Large intestine (tissue), 3 donors: Measurements from ENCODE around the gene ESPNL. TPM values are rescaled to one million over a fixed set of nuclear protein-coding genes. Genes with fewer than 3 reads are reported as not detected.

Experiments used
- DNase-seq, 2 donors: peaks; one replicate each; pipeline versions ENCODE4 v3.0.0 to v3.0.0-alpha.2; 2013
- H3K27ac ChIP-seq: one replicate; pipeline ENCODE4 v1.5.1; 2013; ENCODE audit warnings: low read length
- H3K27me3 ChIP-seq: 2 replicates; pipeline ENCODE4 v1.6.1; 2013; ENCODE audit warnings: low read length; ENCODE audit not compliant: control insufficient read depth, insufficient read depth
- H3K36me3 ChIP-seq: 2 replicates; pipeline ENCODE4 v1.6.1; 2013; ENCODE audit warnings: low read length; ENCODE audit not compliant: control insufficient read depth, insufficient read depth
- H3K4me1 ChIP-seq: one replicate; pipeline ENCODE4 v1.6.1; 2013; ENCODE audit warnings: low read length; ENCODE audit not compliant: control insufficient read depth, insufficient read depth
- H3K4me3 ChIP-seq: one replicate; pipeline ENCODE4 v1.5.1; 2013; ENCODE audit warnings: low read length
- H3K9me3 ChIP-seq: one replicate; pipeline ENCODE4 v1.6.1; 2013; ENCODE audit warnings: mild to moderate bottlenecking, low read depth, low read length, moderate library complexity; ENCODE audit not compliant: control insufficient read depth
- WGBS: methylation state at CpG from one replicate; pipeline ENCODE4 v1.1.5; 2013; ENCODE audit warnings: low lambda C conversion rate; ENCODE audit not compliant: insufficient coverage; 5-methylcytosine and 5-hydroxymethylcytosine counted together
- polyA plus RNA-seq: library from polyadenylated mRNA; unstranded; fragments of 120-200 nt; gene quantifications from one replicate; pipeline ENCODE4 v1.2.1, GENCODE V29; 2013

Gene ESPNL
- polyA plus RNA-seq, 1 donor: 1.5 TPM

GRCh38 chr2:238130696-238131628 is 30.8 kb downstream of the ESPNL start:
- H3K27me3 ChIP-seq: no peaks in the 10 kb centered on the region
- H3K9me3 ChIP-seq: peaks cover 7% of the 10 kb centered on the region
- no peaks in the 10 kb centered on the region for H3K36me3 ChIP-seq
- peaks cover 3% of the 10 kb centered on the region for H3K4me1 ChIP-seq
- H3K4me3 ChIP-seq: no peak overlapping the region
- no peak overlapping the region for H3K27ac ChIP-seq
- no CpG with 5 or more reads among the region's 68 CpGs for WGBS
- DNase-seq: no peak

GRCh38 chr2:238131761-238132462 is 31.8 kb downstream of the ESPNL start:
- WGBS: no CpG with 5 or more reads among the region's 14 CpGs
- Histone ChIP-seq H3K4me1 (peaks cover 3% of the 10 kb centered on the region), H3K36me3 (no peaks in the 10 kb centered on the region), H3K27ac (no peak overlapping the region), H3K4me3 (no peak overlapping the region), H3K9me3 (no peaks in the 10 kb centered on the region), H3K27me3 (no peaks in the 10 kb centered on the region)
- no peak for DNase-seq

- Histone ChIP-seq H3K4me3 (no peak overlapping the region), H3K27ac (no peak overlapping the region), H3K36me3 (no peaks in the 10 kb centered on the region), H3K9me3 (no peaks in the 10 kb centered on the region), H3K27me3 (no peaks in the 10 kb centered on the region), H3K4me1 (peaks cover 2% of the 10 kb centered on the region)
- no peak for DNase-seq
- WGBS: no CpG with 5 or more reads among the region's 23 CpGs
Measured at GRCh38 chr2:238132463-238133450, 32.6 kb downstream of the ESPNL start.

- 60% methylated on average over 1 of the region's 14 CpGs for WGBS
- H3K9me3 ChIP-seq: no peaks in the 10 kb centered on the region
- no peak for DNase-seq
- H3K4me1 ChIP-seq: no peaks in the 10 kb centered on the region
- H3K27me3 ChIP-seq: no peaks in the 10 kb centered on the region
- no peak overlapping the region for H3K4me3 ChIP-seq
- no peaks in the 10 kb centered on the region for H3K36me3 ChIP-seq
- no peak overlapping the region for H3K27ac ChIP-seq
Measured at GRCh38 chr2:238133499-238134392, 33.6 kb downstream of the ESPNL start.

GRCh38 chr2:238134393-238134785 is 34.2 kb downstream of the ESPNL start:
- no peaks in the 10 kb centered on the region for H3K27me3 ChIP-seq
- no CpG with 5 or more reads among the region's 11 CpGs for WGBS
- no peaks in the 10 kb centered on the region for H3K4me1 ChIP-seq
- no peaks in the 10 kb centered on the region for H3K9me3 ChIP-seq
- no peaks in the 10 kb centered on the region for H3K36me3 ChIP-seq
- DNase-seq: no peak
- no peak overlapping the region for H3K4me3 ChIP-seq
- H3K27ac ChIP-seq: no peak overlapping the region

- no peak overlapping the region for H3K27ac ChIP-seq
- no peak for DNase-seq
- no peak overlapping the region for H3K4me3 ChIP-seq
- H3K36me3 ChIP-seq: no peaks in the 10 kb centered on the region
- no CpG with 5 or more reads among the region's 15 CpGs for WGBS
- no peaks in the 10 kb centered on the region for H3K4me1 ChIP-seq
- no peaks in the 10 kb centered on the region for H3K9me3 ChIP-seq
- no peaks in the 10 kb centered on the region for H3K27me3 ChIP-seq
Measured at GRCh38 chr2:238135601-238136150, 35.5 kb downstream of the ESPNL start.

GRCh38 chr2:238136820-238137537 is 36.8 kb downstream of the ESPNL start:
- no peaks in the 10 kb centered on the region for H3K9me3 ChIP-seq
- 83% methylated on average over 2 of the region's 14 CpGs for WGBS
- H3K27ac ChIP-seq: no peak overlapping the region
- no peaks in the 10 kb centered on the region for H3K27me3 ChIP-seq
- no peak overlapping the region for H3K4me3 ChIP-seq
- DNase-seq: no peak
- H3K36me3 ChIP-seq: no peaks in the 10 kb centered on the region
- peaks cover 6% of the 10 kb centered on the region for H3K4me1 ChIP-seq

- no peak for DNase-seq
- no peak overlapping the region for H3K27ac ChIP-seq
- no CpG with 5 or more reads among the region's 13 CpGs for WGBS
Measured at GRCh38 chr2:238137885-238138284, 37.7 kb downstream of the ESPNL start.

More at GRCh38 chr2:238137885-238138284, 37.7 kb downstream of the ESPNL start:
- H3K27me3 ChIP-seq: no peaks in the 10 kb centered on the region
- peaks cover 9% of the 10 kb centered on the region for H3K4me1 ChIP-seq
- H3K9me3 ChIP-seq: no peaks in the 10 kb centered on the region
- H3K36me3 ChIP-seq: no peaks in the 10 kb centered on the region
- no peak overlapping the region for H3K4me3 ChIP-seq
